Glomerular visceral epithelial cell (primary cell): Measurements from ENCODE around the gene GDPD5.
A peak's percentile ranks its signal among the peaks of the same experiment; 100 is the strongest.

ENCODE experiments used
- DNase-seq: peaks from one replicate; pipeline ENCODE4 v3.0.0-alpha.2; 2016; ENCODE audit errors: extremely low spot score

Gene GDPD5

DNA sequence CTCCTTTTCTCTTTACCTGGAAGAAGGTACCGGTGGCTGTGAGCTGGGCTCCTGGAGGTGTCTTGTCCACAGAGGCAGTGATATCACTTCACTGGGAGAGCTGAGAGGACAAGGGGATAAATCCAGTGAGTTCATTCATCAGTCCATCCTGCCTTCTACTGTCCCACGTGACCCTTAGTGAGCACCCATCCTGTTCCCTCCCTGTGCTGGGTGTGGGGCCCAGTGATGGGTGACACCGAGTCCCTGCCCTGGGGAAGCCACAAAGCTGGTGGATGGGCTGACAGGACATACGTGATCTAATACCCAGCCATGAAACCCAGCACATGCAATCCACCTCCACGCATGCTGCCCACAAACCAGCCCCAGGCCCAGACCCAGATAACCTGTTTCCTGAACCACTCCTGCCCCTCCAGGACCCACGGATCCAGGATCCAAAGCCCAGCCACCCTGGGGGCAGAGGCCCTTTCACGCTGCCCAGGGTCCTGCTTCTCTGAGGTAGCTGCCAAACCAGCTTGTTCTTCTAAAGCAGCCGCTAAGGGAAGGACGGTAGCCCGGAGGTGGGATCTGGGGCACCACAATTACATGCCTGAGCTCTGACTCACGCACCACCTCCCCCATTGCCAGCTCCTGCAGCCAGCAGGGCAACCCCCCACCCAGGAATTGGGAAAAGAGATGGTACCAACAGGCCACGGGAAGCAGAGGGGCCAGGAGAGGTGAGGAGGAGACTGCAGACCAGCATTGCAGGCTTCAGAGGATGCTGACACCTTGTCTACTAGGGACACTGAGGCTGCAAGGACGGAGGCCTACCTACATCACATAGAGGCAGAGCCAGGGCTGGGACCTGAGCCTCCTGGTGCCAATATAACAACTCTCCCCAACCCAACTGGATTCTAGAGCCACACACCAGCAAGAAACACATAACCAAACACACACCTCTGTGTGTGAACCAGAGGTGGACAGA lies 35.2 kb downstream of the GDPD5 start:
- DNase-seq: peak; percentile 80

DNA sequence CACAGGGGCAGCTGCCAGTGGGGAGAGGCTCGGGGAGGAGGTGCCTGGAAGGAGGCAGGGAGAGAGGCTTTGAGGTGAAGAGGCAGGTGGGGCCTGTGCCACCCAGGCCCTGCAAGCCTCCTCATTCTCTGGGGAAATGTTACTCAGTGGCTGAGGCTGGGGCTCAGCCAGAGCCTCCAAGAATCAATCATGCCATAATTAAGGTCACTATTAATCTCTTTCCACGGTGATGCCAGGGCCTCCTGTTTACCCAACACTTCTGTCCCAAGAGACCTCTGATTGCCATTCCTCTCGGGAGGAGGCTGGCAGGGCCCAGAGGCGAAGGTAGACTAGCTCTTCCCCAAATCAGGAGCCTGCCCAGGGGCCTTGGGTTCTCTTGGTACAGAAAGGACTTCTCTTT lies 38.4 kb downstream of the GDPD5 start:
- DNase-seq: no peak

DNA sequence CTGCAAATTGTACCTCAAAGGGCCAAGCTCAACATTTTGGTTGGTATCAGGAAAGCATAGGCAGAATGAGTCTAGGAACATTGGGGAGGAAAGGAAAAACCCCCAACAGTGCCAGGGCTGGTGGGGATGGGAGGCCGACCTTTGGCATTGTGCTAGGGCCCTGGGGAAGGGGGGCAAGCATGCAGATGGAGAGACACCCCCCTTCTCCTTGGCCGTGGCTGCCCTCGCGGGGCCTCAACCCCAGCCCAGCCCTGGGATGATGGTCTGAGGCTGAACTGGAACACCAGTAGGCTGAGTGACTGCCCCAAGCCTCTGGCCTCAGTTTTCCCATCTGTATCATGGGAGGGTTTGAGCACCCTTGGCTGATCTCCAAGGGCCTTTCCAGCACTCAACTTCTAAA lies 40.0 kb downstream of the GDPD5 start:
- DNase-seq: no peak

DNA sequence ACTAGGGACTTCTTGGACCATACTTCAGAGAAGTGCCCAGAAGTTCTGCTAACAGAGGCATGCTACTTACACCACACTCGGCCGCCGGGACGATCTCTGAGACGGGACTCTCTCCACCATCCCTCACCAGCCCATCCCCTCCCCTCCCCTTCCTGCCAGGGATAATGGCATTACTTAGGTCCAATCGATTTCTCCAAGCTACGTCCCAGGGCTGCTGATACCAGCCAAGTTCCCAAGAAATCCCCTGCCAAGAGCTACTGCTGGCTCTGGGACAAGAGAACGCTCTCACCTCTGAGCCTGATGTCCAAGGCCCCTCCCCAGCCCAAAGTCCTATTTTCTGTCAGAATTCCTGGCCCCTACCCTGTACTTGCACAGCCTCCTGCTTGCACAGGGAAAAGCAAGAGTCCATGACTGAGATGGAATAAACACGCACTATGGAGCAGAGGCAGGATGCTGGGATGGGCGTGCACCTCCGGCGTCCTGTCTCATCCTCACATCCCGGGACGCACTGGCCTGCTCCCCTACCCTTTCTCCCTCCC lies 42.7 kb downstream of the GDPD5 start:
- no peak for DNase-seq

DNA sequence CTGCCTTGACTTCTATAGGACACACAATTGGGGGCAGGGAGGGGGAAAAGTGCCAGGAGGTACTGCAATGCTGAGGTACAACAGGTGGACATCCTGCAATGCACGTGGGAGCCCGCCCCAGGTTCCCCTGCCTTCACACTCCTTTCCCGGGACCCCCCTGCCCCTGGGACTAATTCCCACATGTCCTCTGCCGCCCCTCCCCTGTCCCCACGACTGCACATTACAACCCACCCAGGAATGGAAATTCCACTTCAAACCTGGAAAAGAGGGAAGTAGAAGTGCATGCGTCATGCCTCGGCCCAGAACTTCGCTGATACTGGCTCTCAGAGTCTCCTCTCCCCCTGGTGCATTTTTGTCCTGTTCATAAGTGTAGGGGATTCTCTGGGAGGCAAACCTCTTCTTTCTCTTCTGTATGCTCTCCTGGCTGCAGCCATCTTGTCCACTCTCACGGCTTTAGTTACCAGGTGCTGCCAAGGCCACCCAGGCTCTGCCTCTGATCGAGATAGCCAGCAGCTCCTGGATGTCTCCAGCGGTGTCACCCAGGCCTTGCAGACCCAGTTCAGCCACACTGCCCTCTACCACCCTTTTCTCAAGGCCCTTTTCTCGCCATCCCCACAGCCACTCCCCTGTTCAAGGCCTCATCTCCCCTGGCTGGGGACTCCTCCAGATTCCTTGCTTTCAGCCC lies 43.7 kb downstream of the GDPD5 start:
- DNase-seq: no peak

DNA sequence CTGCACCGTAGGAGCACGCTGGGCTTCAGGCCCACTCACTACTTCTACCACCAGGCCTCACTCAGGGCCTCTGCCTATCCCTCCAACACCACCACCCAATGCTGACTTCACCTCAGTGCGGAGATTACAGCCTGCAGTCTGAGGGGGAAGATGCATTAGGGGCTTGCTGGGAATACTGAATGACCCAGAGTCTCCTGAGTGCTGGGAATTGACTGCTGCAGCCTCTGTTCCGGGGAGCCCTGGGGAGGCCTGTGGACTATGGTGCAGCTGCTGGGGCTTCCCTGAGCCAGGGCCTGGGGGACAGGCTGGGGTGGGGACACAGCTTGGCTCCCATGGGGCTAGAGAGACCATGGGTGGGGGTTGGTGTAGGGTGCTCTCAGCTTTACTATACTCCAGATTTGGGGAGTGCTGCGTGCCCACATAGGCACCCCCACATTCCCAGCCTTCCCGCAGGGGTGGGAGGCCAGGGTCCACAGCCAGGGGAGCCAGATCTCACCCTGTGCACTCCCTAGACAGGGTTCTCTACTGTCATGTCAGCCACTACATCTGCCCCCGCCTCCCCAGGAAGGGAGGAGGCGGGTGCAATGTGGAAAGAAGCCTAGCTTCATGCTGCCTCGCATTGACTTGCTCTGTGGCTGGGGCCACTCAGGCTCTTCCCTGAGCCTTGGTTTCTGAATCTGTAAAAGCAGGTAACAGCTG lies 44.4 kb downstream of the GDPD5 start:
- no peak for DNase-seq

DNA sequence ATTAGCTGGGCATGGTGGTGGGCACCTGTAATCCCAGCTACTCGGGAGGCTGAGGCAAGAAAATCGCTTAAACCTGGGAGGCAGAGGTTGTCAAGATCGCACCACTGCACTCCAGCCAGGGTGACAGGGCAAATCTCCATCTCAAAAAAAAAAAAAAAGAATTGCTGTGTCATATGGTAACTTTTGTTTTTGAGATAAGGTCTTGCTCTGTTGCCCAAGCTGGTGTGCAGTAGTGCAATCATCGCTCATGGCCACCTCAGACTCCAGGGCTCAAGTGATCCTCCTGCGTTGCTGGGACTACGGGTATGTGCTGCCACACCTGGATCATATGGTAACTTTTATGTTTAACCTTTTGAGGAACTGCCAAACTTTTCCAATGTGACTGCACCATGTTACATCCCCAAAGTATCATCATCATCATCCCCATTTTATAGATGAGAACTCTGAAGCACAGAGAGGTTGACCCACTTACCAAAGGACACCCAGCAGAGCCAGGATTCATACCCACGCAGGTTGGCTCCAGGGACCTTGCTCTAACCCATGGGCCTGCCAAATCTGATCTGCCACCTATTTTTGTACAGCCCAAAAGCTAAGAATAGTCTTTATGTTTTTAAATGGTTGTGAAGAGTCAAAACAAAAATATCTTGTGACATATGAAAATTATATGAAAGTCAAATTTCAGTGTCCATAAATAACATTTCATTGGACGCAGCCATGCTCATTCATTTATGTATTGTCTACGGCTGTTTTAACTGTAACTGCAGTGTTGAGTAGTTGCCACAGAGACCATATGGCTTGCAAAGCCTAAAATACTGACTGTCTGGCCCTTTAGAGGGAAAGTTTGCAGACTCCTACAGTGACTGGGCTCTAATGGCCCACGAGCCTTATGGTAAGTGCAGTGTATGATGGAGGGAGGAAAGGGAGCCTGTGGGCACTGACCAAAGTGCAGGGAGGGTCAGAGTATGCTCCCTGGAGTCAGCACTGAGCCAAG lies 45.3 kb downstream of the GDPD5 start:
- no peak for DNase-seq

DNA sequence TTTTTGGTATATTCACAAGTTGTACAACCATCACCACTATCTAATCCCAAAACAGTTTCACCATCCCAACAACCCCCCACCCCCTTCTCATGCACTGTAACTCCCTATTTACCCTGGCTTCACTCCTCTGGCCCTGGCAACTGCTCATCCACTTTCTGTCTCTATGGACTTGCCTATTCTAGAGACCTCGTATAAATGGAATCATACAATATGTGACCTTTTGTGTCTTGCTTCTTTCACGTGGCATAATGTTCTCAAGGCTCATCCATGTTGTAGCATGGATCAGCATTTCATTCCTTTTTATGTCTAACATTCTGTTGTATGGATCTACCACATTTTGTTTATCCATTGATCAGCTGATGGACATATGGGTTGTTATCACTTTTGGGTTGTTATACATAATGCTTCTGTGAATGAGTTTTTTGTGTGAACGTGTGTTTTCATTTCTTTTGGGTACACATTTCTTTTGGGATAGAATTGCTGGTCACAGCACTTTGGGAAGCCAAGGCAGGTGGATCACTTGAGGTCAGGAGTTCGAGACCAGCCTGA lies 46.1 kb downstream of the GDPD5 start:
- DNase-seq: no peak

DNA sequence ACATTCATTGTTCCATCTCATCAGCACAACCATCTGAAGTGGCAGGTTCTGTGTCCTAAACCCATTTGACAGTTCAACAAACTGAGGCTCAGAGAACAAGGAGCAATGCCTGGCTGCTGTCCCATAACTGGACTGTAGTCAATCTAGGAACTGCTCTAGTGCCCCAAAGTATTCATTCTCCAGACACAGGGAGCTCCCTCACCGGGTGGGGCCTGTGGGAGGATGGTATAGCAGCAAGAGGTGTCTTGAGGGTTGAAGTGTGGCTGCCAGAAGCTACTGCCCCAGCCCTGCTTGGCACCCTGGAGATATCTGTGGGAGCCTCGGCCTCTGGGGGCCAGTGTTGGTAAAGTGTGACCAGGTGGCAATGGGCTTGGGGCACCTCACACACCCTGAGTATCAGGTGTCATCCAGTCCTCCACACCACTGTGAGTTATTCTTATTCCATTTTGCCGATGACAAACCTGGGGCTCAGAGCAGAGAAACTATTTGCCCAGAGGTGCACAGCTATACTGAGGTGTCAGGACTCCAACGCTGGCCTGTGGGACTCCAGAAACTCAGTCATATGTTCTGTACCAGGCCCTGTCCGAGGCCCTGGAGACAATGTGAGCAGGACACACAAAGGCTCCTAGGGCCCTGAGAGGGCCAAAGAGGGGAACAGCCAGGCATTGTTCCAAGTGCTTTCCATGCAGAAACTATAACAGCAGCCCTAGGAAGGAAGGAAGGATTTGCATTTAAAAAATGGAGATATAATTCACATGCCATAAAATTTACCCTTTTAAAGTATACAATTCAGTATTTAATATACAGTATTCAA lies 46.8 kb downstream of the GDPD5 start:
- DNase-seq: no peak

DNA sequence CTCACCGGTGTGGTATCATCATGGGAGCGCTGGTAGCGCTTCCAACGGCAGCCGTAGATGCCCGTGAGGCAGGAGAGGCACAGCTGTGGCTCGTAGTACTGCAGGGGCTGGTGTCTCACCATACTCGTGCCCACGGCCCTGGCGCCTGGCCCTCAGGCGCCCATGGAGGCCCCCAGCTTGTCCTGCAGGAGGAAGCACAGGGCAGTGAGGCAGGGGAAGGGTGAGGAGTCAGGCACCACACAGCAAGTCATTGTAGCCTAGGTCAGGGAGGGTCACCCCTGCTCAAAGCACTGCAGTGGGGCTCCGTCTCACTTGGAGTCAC lies 48.2 kb downstream of the GDPD5 start:
- DNase-seq: no peak

DNA sequence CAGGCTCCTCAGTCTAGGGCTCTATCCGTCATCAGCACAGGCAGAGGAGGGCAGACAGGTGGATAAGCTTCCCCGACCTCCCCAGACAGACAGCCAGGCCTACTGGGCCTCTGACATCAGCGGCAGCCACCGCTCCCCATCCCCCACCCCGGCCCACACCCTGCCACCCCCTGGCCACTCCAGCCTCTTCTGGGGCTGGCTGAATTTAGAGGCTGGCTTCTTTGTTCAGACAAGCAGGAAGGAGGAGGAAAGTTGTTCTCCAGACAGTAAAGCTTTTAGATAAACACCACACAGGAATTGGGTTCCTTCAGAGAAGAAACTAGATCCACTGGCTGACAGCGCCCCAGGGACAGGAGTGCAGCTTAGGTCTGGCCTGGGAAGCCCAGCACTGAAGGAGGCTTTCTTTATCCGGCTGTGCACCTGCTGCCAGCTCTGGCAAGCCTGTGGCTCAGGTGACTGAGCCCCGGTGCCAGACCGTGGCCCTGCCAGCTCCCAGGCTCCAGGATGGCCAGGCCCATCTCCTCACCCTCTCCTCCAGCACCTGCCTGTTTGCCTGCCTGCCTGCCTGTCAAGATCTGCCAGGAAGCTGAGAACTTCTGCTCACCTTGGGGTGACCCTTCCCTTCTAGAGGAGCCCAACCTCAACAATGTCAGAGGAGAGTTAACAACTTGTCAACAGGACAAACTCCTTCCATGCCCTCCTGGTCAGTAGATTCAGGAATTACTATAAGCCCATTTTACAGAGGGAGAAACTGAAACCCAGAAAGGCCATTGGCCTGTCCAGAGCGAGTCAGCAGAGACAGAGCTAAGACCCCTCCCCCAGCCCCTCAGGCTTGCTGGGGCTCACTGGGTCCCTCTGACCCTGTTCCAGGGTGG lies 48.8 kb downstream of the GDPD5 start:
- no peak for DNase-seq

DNA sequence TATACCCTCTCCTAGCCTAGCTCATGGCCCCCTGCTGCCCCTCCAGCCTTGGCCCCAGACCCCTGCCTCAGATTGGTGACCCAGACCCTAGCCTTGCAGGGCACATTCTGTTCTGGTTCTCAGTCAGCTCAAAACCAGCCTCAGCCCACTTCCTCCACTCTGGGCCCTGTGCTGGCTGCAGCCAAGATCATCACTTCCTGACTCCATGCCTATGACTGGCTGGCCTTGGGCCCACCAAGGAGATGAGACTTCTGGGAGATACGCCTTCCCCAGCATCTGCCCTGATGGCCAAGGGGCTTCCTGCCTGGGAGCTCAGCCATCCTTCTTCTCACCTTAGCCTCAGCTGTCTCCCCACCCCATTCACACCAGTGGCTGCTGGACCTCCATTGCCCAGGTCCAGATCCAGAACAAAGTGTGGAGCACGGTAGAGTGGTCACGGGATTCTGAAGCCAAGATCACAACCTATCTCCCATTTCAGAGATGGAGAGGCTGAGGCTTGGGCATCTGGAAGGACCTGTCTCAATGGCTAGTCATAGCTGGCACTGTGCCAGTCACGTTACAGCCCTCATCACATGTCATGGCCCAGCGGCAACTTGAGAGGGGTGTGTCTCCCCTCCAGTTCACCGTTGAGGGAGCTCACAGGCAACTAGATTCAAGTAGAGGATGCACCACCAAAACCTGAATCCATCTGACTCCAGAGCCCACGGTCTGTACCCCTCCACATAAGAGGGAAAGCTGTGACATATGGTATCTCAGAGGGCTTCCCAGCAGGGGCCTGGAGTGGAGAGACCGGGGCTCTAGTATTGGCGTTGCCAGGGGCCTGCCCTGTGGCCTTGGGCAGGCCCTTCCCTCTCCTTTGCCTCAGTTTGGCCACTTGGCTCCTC lies 49.7 kb downstream of the GDPD5 start:
- DNase-seq: no peak

DNA sequence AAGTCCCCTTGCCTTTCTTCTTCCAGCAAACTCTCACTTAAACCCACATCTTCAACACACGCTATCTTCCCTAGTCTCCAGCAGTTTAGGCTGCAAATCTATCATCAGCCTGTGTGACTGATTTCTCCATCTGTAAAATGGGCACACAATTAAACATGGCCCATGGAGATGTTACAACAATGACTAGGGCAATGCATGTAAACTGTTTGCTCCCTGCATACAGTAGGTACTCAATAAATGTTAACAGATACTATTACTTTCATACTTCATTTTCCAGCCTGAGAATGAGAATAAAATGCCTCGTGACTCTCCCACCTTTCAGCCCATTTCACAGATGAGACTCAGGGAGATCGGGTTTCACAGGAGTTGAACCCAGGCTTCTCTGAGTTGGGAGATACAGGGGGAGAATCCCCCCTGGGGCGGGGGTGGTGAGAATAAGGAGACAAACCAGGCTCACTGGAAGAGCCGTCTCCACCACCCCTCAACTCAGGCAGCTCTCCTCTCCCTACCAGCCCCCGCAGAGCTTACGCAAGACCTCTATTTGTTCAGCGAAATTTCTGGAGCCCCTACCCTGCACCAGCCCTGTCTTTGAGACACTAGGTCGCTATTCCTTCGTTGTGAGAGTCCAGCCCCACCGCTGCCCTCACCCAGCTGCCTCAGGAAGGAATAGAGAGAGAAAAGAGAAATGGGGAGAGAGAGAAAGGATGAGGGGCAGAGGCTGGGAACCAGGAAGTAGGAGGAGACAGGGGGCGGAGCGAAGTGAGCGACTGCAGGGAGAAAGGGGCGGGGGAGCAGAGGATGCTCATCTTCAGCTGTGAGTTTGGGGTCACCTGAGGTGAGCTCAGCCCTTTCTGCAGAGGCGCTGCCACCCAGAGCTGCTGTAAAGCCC lies 50.6 kb downstream of the GDPD5 start:
- DNase-seq: no peak

DNA sequence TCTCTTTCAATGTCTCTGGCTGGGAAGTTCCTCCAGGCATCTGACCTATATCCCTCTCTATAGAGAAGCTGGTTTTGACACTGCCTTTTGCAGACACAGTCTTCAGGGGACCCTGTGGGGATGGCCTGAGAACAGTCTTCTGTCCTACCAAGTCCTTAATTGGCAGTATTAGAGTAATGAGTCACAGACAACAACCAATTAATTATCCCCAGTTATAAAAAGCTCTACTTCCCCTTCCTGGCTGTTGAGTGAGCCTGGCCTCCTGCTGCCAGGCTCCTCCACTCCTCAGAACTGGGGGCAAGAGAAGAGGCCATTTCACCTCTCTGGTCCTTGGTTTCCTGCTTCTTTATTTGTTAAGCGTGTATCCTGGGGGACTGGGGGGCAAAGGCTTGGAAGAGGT lies 51.5 kb downstream of the GDPD5 start:
- DNase-seq: no peak

DNA sequence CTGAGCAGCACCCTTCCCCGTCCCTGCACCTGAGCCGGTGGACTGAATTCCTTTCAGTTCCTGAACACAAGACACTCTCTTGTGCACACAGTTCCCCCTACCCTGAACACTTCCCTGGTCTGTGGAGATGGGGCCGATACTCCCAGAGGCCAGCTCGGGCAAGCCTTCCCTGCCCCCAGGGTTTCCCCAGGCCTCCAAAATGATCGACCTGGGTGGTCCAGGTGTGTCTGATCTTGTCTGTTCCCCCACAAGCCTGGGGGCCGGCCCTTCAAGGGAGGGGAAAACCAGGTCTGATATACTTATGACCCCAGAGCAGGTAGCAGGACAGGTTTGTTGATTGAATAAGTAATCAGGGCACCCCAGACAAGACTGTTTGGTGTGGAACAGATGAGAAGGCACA lies 52.1 kb downstream of the GDPD5 start:
- no peak for DNase-seq

DNA sequence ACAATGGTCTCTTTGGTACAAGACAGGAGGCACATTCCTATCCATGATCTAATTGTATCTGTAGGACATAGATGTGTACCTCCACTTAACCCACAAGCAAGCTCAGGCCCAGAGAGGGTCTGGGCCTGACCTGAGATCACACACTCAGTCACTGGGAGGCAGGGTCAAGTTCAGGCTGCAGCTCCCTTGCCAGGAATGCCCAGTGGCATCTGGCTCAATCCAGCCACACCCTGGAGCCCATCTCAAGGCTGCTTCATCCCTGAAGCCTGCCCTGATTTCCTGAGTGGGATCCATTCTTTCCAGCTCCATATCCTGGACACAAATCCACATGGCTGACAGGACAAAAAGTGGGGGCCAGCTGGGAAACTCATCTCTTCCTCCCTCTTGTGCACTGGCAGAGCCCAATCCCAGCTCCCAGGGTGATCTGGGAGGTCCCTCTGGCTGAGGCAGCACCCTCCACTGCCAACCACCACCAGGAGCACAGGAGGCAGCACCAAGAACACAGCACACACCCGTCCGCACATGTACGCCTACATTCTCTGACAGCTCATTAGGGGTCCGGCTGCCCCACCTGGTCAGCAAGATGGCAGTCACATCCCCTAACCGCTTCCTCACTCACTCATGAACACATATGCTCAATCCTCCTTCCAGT lies 53.5 kb downstream of the GDPD5 start:
- no peak for DNase-seq
